Cerebellar nuclear complex (tissue), 1 donor: ENCODE measurements around the gene TXNDC12.

Experiments
- DNase-seq, 2 experiments: peaks; one replicate each; lab custom pipeline; 2025; lab: John Stamatoyannopoulos, UW

Gene TXNDC12

DNA sequence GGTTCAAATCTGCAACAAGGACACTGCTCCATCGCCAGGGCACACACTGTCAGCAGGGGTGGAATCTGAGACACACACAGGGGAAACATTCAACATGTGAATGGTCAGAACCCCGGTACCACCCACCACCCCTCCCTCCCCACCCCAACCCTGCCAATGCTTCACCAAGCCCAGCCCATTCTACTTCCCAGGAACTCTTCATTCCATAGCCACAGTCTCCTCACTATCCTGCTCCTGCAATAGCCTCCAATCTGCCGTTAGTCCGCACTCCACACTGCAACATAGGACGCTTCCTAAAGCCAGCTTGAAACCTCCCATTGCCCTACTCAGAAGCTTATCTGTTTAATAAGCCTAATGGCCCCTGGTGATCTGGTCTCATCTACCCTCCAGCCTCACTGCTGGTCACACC lies 57.0 kb downstream of the TXNDC12 start:
- DNase-seq = no peak

GRCh38 chr1:51990478-51990965 lies 64.5 kb downstream of the TXNDC12 start, which contains the start of gene RAB3B:
Gene RAB3B (minus strand): TSS chr1:51990700. CDS start chr1:51977117, 13,583 bp downstream.
- no peak for DNase-seq

GRCh38 chr1:51989582-51990477 lies 65.2 kb downstream of the TXNDC12 start:
- no peak for DNase-seq

DNA sequence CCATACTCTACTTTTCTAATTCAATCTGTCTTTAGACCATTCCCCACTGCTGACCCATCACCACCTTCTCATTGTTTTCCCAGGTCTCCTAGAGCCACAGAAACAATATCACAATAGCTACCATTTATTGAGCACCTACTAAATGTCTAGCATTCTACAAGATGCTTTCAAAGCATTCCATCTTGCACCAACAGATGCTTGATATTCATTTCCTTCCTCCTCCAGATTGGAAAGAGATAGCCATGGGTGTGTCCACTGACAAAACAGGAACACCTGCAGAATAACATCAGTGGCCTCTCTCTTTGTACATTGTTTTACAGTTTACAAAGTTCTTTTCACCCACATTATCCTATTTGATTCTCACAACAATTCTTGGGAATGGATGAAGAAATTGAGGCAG lies 66.7 kb downstream of the TXNDC12 start:
- DNase-seq = no peak

- DNase-seq = no peak
These were observed 68.3 kb downstream of the TXNDC12 start for GRCh38 chr1:51986718-51987117.

DNA sequence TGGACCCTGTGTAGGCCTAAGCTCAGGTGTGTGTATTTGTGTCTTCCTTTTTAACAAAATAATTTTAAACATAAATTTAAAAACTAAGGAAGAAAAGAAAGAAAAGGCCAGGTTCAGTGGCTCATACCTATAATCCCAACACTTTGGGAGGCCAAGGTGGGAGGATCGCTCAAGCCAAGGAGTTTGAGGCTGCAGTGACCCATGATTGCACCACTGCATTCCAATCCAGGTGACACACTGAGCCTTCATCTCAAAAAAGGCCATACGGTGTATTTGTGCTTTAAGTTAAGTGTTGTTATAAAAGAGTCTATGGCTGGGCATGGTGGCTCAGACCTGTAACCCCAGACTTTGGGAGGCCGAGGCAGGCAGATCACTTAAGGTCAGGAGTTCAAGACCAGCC lies 72.8 kb downstream of the TXNDC12 start:
- DNase-seq = no peak

DNA sequence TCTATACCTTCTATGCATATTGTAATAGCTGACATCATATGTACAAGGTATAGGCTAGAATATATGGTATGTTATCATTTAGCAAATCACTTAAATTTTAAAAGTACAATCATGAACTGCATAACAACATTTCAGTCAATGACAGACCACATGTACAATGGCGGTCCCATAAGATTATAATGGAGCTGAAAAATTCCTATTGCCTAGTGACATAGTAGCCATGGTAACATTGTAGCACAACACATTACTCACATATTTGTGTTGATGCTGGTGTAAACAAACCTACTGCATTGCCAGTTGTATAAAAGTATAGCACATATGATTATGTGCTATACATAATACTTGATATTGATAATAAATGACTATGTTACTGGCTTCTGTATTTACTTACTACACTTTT lies 73.4 kb downstream of the TXNDC12 start:
- DNase-seq = no peak

DNA sequence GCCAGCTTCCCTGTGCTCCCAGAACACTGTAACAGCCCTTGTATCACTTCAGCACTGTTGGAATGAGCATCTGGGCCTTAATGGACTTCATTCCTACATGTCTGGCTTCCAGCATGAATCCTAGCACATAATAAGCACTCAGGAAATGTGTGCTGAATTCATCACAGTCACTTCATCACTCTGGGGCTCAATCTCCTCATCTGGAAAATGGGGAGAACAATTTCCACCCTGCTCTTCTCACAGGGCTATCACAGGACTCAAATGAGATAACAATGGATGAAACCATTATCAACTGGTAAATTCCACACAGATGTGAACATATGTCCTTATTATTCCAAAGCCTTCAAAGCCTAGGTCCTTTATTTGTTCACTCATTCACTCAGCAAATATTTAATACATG lies 76.9 kb downstream of the TXNDC12 start:
- no peak for DNase-seq

GRCh38 chr1:51976846-51977602 lies 78.0 kb downstream of the TXNDC12 start:
- no peak for DNase-seq

DNA sequence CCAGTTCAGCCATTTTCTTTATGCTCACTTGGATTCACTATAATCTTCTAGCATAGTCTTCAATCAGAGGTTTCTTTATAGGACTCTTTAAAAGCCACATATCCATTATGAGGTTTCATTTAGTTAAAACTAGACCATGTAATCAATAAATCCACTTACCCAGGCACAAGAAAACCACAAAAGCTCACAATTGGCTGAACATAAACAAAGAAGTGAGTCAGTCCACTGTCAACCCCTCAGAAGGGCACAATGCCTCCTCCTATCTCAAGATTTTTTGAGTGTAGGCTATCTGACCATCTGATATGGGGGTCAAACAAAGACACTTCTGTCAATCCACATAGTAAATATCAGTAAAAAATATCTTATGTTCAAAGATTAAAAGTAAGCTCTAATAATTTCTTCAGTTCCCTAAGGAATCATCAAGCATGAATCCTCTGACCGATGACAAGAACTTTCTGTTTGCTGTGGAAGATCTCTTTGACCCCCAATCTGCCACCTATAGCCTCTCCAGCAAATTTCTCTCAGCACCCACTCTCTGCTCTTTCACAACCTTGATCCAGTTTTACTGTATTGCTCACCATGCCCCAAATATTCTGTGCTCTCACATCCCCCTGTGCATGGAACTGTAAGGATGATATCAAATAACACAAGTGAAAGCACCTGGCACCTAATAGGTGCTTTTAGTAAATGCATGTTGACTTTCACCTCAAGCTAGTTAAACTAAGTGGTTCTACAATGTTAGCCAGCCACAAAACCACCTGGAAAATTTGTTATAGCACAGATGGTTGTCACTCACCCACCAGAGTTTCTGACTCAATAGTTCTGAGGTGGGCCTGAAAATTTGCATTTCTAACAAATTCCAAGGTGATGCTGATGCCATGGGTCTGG lies 81.2 kb downstream of the TXNDC12 start:
- DNase-seq = no peak
